ENCODE measurements around the gene CHTF18.
"Not testable (repeated sequence)": the region's sequence is repeated elsewhere in the genome, so short reads cannot be mapped to it uniquely, and the experiment has no call there.

The CHTF18 gene

DNA sequence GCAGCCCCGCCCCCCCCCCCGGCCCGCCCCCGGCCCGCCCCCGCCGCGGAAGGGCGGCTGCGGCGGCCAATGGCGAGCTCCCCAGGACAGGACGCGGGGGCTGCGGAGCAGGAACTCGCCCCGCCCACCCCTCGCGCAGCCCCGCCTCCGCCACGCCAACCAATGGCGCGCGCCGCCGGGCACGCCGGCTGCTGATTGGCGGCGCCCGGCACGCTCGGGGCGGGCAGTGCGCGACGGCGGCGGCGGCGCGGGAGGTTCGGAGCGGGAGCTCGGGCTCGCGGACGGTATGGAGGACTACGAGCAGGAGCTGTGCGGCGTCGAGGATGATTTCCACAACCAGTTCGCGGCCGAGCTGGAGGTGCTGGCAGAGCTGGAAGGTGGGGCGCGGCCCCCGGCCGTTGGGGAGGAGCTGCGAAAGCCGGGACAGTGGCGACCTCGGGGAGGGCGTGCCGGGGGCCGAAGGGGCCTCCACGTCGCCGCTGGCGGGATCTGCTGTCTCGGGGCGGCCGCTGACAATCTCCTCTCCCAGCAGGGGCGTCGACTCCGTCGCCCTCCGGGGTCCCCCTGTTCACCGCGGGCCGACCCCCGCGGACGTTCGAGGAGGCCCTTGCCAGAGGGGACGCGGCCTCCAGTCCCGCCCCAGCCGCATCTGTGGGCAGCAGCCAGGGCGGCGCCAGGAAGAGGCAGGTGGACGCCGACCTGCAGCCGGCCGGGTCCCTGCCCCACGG is at the start of gene CHTF18:
TSS of gene CHTF18 (plus strand) at position 222 of the 728 bp plus-strand sequence. CDS start at position 287, 65 bp downstream.
- DNase-seq: peak; percentile 90 to 98 (median 91)

DNA sequence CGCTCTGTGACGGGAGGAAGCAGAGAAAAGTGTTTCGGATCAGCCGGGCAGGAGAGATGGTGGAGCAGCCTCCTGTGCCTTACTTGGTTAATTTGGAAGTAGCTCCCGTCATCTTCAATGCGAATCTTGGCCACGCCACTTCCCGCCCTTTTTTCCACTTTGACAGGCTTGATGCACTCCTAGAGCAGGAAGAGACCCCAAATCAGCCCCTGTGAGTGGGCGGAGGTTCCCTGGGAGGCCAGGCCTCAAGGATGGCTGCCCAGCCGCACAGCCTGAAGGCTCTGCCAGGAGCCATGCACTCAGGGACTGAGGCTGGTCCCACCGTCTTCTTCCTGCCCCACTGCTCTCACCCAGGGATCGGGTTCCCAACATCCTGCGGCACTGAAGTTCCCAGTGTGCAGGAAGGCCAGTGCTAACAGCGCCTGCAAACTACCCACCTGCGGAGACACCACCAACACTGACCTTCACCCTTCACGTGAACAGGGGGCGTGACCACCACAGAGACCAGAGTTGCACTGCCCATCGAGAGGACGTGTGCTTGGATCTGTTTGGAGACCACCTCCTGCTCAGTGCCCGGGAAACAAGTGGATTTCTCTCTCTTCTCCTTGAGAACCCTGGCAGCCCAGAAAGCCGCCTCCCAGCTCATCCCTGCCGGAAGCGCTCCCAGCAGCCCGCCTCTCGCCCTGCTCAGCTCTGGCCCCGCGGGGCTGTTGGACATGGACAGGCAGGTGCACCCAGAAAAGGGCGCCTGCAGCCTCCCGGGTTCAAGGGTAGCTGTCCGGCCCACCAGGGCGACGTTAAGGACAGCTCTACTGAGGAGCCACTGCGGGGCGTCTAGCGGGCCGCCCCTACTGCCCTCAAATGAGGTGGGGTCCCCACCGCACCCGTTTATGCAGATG is 48.6 kb upstream of the CHTF18 start:
- DNase-seq: no peak

DNA sequence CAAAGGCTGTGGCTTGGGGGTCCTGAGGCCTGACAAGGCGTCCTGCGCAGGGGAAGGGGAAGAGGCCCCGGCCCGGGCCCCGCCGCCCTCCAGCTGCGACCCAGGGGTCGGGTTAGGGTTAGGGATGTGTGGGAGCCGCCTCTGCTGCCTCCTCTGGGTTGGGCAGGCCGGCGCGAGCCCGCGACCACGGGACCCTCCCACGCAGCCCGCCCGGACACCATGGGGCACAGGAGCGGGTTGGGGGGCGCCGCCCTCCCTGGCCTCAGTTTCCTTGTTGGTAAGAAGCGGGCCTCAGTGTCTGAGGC is 48.0 kb upstream of the CHTF18 start:
- no peak for DNase-seq

DNA sequence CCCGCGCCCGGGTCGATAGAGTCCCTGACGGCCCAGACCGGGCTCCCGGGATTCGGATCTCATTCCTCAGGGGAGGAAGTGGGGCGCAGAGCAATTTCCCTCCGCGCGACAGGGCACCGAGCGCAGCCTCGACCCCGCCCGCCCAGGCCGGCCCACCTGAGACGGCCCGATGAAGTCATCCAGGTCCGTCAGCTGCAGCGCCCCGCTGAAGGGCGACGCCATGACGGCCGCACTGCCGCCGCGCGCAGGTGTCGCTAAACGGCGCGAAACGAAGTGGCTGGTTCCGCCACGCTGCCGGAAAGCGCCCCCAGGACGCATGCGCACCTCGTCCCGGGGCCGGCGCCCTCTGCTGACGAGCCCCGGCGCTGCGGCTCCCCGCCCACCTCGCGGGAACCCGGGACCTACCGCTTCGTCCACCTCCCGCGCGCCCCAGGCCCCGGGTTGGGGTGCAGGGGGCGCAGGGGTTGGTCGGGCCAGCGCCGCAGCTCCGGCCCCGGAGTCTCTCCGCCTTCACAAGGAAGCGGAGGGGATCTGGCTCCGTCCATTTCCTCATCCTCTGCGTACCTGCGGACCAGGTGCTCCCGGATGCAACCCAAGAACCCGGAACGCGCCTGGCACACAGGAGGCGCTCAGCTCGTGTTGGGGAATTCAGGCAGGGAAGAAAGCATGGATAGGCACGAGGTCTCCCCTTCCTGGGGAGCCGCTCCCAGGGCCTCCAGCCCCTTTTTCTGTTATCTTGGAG is 47.5 kb upstream of the CHTF18 start, which contains the start of gene CIAO3:
TSS of gene CIAO3 (minus strand) at position 234 of the 742 bp plus-strand sequence. CDS start at position 222, 12 bp downstream.
- peak; percentile 87 to 98 (median 91) for DNase-seq

DNA sequence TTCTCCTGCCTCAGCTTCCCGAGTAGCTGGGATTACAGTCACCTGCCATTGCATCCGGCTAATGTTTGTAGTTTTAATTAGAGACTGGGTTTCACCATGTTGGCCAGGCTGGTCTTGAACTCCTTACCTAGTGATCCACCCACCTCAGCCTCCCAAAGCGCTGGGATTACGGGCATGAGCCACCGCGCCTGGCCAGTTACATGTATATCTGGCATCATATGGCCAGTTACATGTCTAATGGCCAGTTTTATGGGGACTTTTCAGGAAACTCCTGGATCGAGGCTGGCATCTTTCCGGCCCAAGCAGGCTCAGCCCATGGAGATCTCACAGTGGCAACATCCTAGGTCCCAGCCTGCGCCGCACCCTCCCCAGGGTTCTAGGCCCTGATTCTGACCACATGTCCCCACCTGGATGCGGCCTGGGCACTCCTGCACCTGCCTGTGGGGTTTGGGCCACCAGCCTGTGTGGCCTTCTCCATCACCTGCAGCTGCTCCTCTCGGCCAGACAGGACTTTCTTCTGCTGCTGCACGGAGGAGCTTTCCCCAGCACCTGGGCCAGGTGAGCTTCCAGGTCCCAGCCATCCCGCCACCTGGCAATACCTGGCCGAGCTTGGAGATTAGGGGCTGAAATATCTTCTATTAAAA is 46.3 kb upstream of the CHTF18 start:
- no peak for DNase-seq

DNA sequence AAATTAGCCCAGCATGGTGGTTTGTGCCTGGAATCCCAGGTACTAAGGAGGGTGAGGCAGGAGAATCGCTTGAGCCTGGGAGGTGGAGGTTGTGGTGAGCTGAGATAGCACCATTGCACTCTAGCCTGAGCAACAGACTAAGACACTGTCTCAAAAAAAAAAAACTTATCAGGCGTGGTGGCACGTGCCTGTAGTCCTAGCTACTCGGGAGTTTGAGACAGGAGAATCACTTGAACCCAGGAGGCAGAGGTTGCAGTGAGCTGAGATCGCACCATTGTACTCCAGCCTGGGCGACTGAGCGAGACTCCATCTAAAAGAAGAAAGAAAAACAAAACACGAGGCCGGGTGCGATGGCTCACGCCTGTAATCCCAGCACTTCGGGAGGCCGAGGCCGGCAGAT is 45.5 kb upstream of the CHTF18 start:
- not testable (repeated sequence) for DNase-seq

DNA sequence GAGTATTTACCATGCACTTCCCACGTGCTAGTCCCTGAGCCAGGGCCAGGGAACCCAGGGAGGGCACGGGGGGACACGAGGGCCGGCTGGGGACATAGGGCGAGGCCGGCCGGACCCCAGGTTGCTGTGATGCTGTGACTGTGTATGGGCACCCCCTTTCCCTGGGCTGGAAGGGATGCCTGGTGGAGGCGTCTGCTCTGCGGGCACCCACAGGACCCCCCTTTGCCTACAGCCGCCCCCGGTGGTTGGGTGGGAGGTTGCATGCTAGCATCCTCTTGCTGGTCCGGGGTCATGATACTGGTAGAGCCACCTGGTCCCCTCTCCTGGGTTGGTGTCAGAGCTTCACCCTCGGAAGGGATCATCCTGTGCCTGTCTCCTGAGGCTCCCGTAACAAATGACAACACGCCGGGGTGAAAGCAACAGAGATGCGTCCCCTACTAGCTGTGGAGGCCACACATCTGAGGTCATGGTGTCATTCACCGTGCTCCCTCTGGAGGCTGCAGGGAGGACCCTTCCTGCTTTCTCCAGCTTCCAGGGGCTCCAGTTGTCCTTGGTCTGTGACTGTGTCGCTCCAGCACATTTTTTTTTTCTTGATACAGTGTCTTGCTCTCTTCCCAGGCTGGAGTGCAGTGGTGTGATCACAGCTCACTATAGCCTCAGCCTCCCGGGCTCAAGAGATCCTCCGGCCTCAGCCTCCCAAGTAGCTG is 44.5 kb upstream of the CHTF18 start:
- no peak for DNase-seq

DNA sequence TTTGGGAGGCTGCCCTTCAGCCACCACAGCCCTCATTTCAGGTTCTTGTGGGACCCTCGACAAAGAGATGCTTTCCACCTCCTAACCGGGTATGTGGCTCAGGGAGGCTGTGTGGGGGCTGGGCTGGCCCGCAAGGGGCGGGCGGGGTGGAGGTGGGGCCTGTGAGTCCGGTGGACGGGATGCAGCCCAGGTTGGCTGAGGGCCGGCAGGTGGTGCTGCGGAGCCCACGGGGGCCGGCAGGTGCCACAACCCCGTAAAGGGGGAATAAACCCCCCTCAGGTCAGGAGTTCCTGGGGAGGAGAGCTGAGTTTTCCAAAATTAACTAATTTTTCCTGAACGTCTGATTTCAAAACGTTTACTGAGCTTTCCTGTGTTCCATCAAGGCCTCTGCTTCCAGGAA is 42.7 kb upstream of the CHTF18 start:
- DNase-seq: no peak

DNA sequence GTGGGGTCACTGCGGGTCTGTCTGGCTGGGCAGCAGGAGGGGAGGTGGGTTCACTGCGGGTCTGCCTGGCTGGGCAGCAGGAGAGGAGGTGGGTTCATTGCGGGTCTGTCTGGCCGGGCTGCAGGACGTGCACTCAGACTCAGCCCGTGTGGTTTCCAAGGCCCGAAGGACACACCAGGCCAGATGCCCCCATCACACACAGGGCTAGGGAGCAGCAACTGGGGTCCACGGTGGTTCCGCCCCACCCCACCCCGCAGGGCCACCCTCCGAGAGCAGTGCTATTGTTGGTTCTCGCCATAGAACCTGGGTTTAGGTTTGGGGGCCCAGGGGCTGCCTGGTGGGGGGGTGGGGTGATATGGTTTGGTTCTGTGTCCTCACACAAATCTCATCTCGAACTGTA is 41.8 kb upstream of the CHTF18 start:
- no peak for DNase-seq

DNA sequence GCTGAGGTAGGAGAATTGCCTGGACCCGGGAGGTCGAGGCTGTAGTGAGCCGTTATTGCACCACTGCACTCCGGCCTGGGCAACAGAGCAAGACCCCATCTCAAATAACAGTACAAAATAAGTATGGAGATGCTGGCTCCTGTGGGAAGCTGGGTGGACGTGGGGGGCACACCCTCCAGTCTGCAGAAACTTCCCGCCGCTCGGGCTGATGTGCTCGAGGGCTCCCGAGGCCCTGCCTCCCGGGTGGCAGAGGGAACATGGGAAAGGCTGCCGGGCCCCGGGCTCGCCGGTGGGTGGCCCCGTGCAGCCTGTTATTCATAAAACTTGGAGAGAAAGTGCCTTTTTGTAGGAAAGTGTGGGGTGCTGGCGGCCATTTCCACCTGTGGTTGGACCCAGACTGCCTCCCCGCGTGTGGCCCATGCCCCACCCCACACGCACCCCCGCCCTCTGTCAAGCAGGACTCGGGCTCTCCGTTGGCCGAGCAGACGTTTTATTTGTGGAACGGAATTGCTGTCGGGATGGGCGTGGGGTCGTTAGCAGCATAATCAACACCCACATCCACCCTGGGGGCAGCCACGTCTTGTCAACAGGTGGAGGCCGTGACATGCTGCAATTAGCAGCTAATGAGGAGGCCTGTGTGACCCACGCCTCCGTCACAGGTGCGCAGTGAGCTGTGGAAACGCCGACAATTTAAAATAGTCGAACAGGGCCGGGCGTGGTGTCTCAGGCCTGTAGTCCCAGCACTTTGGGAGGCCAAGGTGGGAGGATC is 40.3 kb upstream of the CHTF18 start:
- DNase-seq: no peak

DNA sequence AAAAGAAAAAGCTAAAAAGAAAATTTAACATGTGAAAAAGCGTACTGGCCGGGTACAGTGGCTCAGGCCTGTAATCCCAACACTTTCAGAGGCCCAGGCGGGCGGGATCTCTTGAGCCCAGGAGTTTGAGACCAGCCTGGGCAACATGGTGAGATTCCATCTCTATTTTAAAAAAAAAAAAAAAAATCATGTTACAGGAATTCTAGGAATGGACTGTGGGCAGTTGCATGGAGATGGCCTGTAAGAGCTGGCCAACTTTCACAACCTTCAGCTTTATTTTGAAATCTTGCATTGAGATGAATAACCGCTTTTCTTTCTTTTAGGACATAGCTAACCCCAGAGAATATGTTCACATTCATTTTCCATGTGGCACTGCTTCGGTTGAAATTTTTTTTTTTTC is 39.4 kb upstream of the CHTF18 start:
- no peak for DNase-seq

DNA sequence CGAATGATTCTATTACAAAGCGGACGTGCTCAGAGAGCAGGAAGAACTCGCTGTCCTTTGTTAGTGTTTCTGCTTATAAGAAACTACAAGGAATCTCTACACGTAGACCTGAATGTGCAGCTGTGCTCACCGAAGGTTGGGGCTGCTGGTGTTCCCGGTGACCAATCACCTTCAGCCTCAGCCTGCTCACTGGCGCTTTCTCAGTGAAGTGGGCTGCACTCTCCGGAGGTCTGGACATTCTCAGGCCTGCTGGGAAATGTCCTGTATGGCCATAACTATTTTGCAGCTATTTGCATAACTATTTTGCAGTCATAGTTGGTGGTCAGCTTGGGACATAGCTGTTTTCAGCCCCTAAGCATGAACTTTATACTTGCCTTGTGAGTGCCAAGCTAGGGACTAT is 37.9 kb upstream of the CHTF18 start:
- no peak for DNase-seq

DNA sequence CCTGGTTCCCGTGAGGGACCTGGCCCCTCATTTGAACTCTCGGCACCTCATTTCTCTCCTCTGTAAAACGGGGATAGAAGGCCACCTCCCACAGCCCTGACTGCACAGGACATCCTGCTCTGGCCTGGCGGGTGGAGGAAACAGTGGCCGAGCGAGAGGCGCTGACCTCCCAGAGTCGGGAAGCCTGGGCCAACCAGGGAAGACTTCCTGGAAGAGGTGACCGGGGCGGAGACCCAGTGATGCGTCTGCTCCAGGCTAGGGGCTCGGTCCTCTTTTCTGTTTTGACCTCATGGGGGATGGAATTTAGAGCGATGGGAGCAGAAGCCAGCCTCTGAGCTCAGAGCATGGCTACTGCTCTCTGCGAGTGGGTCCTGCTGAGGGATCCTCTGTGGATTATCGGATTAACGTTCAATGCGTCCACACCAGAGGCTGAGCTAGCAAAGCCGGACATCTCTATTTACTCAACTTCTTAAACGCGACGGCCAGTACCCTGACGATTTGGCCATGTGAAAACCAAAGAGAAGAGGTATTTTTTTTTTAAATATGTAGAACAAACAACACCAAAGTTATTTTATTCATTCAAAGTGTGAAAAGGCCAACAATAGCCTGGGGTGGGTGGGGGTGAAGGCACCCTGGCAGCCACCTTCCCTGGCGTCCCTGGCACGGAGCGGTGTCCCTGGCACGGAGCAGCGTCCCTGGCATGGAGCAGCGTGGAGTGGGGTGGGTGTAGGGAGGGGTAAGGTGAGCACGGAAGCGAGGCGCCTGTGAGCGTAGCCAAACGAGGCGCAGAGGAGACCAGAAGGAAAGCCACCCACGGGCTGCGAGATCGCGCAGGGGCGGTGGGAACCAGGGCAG is 37.0 kb upstream of the CHTF18 start:
- no peak for DNase-seq

DNA sequence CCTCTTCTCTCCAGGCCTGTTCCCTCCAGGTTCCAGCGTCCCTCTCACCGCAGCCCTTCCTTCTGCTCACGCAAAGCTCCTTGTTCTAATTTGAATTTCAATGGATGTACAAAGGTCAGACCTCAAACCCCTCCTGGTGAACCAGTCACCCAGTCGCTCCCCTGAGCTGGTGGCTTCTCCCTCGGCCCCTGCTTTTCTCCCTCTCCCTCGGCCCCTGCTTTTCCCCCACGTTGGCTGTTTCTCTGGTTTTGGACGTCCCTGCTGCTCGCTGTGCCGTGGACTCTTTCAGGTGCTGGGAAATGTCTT is 36.5 kb upstream of the CHTF18 start:
- no peak for DNase-seq

DNA sequence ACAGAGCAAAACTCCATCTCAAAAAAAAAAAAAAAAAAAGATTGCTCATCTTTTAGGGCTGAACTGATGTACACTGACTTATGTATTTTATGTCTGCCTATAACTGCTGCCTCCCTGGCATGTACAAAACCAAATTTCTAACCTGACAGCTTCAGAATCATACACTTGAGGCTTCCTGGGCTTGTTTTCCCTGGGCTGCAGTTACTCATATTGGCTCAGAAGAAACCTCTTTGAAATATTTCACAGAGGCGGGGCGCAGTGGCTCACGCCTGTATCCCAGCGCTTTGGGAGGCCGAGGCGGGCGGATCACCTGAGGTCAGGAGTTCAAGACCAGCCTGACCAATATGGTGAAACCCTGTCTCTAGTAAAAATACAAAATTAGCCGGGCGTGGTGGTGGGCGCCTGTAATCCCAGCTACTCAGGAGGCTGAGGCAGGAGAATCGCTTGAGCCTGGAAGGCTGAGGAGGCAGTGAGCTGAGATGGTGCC is 34.3 kb upstream of the CHTF18 start:
- DNase-seq: not testable (repeated sequence)

DNA sequence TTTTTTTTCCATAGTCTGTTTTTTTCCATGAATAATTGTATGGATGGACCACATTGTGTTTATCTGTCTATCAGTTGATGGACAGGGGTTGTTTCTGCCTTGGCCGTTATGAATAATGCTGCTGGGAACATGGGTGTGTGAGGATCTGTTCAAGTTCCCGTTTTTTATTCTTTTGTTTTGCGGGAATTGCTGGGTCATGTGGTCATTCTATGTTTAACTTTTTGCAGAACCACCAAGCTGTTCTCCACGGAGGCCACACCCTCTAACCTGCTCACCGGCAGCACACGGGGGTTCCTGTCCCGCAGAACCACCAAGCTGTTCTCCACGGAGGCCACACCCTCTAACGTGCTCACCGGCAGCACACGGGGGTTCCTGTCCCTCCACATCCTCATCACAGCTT is 33.8 kb upstream of the CHTF18 start:
- no peak for DNase-seq

DNA sequence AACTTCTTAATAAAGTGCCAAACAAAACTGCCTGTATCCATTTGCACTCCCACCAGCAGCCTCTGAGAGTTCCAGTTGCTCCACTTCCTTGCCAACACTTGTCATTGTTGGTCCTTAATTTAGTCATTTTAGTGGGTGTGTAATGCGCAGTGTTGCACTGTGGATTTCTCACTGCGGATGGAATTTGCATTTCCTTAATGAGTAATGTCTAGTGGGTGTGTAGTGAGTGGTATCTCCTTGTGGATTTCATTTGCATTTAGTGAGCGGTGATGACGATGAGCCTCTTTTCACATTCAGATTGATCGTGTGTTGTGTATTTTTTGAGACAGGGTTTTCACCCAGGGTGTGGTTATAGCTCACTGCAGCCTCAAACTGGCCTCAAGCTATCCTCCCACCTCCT is 32.0 kb upstream of the CHTF18 start:
- DNase-seq: no peak

DNA sequence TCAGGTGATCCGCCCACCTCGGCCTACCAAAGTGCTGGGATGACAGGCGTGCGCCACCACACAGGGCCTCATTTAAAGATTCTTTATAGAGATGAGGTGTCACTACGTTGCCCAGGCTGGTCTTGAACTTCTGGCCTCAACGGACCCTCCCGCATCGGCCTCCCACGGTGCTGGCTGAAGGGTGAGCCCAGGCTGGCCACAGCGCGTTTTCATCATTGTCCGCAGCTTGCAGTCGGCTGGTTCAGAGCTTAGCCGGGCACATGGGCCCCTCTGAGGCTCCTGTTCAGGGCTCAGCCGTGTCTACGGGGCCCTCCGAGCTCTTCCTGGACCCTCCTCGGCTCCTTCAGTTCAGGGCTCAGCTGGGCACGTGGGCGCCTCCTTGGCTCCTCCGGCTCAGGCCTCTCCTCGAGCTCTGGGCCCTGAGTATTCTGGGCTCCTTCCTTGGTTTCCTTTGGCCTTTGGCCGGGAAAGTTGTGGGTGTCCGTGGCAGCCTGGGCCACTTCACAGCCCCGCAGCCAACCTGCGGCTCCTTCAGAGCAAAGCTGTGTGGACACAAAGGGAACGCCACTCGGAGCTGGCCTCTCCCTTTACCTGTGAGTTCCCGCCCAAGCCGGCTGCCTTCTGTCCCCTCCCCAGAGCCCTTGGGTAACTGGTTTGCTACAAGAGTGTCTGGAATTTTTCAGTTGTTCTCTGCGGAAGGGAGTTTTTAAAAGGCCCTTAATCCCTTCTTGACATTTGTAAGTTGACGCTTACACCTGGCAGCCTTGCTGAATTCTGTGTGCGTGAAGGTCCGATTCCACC is 29.1 kb upstream of the CHTF18 start:
- DNase-seq: no peak

DNA sequence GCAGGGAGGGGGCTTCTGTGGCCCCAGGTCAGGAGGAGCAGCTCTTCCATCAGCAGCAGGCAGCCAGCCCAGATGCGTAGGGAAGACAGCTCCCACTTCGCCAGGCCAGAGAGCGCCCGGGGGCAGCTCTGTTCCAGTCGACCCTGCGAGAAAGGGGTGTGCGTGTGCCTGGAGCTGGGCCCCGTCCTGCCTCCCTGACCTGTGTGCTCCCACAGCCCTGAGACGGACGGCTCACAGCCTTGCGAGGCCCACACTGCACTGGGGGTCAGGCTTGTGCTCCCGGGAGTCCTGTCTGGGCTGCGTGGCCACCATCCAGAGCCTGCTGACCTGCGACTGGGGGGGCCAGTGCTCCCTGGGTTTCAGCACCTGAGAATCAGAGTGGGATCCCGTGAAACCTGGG is 28.4 kb upstream of the CHTF18 start:
- no peak for DNase-seq
